Measurements from ENCODE around the gene CDAN1. TPM values are rescaled to one million over a fixed set of nuclear protein-coding genes. Genes with fewer than 3 reads are reported as not detected.

CDAN1 gene
- total and polyA plus RNA-seq, 2 of the 4 experiments (the other 2 are of a cell fraction), result 4.7 to 5.6 TPM

GRCh38 chr15:42733027-42733426 is 3.9 kb downstream of the CDAN1 start:
- no peak overlapping the region for H2BK120ac ChIP-seq (ENCODE audit: low read depth, low read length)
- H3K27me3 ChIP-seq (ENCODE audit: control insufficient read depth, insufficient read depth, low read length), result no peaks in the 10 kb centered on the region
- peaks cover 8% of the 10 kb centered on the region for H3K4me1 ChIP-seq (ENCODE audit: control insufficient read depth, insufficient read depth, low read length)
- H2AK5ac ChIP-seq (ENCODE audit: low read depth, low read length), result no peak overlapping the region
- H3K23ac ChIP-seq (ENCODE audit: low read depth, low read length), result no peak overlapping the region
- peaks cover 11% of the 10 kb centered on the region; the same call in 1 of the 2 replicates for H3K9me1 ChIP-seq (ENCODE audit: insufficient read depth, low read length)
- no peak overlapping the region for H2BK15ac ChIP-seq (ENCODE audit: low read depth, low read length)
- H2BK5ac ChIP-seq (ENCODE audit: low read depth, low read length, poor library complexity, severe bottlenecking), result no peak overlapping the region
- no peak overlapping the region for H3K27ac ChIP-seq (ENCODE audit: insufficient read depth, low read length)
- ATAC-seq (ENCODE audit: low read depth) (no peak), DNase-seq (no peak)
- H3K79me1 ChIP-seq (ENCODE audit: low read depth in 1 of 2, low read length in 2 of 2), result peaks cover 20 to 22% of the 10 kb centered on the region in 2 experiments
- no peak overlapping the region for H2AK9ac ChIP-seq (replicated peaks; ENCODE audit: low read depth, low read length, poor library complexity)
- ChIA-PET POLR2A (ENCODE audit: unreplicated experiment) (interaction anchor here (0.6 kb wide), 1 partner anchor 619 kb away, joined by 3 read pairs; no protein-coding TSS in a partner anchor), CTCF (no interaction called here)
- BruUV-seq (replicated peaks), result no TSS peak
- in situ Hi-C loops (cut with MboI; ENCODE audit: low sequenced_read_pairs), result no loop called here
- H3K4me2 ChIP-seq (ENCODE audit: low read depth, low read length), result no peak overlapping the region
- no peak overlapping the region for H3K4ac ChIP-seq (ENCODE audit: low read depth, low read length)
- H3K36me3 ChIP-seq (ENCODE audit: control insufficient read depth, insufficient read depth, low read length), result peaks cover 63% of the 10 kb centered on the region
- H4K8ac ChIP-seq (ENCODE audit: low read depth in 2 of 2, low read length in 2 of 2), result no peak overlapping the region
- no peak overlapping the region for H4K91ac ChIP-seq (ENCODE audit: insufficient read depth, low read depth, low read length)
- H3K18ac ChIP-seq (ENCODE audit: low read depth, low read length), result no peak overlapping the region
- dilution Hi-C loops (cut with HindIII; ENCODE audit: low sequenced_read_pairs, unreplicated experiment), result no loop called here
- no peak overlapping the region for H4K5ac ChIP-seq (ENCODE audit: low read depth, low read length)
- H3K9ac ChIP-seq (ENCODE audit: low read depth, low read length), result no peak overlapping the region
- H4K20me1 ChIP-seq (ENCODE audit: insufficient read depth, low read length), result peaks cover 11% of the 10 kb centered on the region
- no peaks in the 10 kb centered on the region for H3K9me3 ChIP-seq (ENCODE audit: control insufficient read depth, insufficient read depth, low read length)
- no peak overlapping the region for H2BK20ac ChIP-seq (ENCODE audit: low read depth, low read length)
- no peak overlapping the region for H3K56ac ChIP-seq (ENCODE audit: extremely low read depth, insufficient read depth, low read length)
- H2AFZ ChIP-seq (replicated peaks; ENCODE audit: low read length, poor library complexity), result no peak overlapping the region
- intact Hi-C loops (cut with micrococcal nuclease), result no loop called here
- WGBS, 2 experiments (ENCODE audit: extremely low coverage in 2 of 2, insufficient read length in 1 of 2), result 92% methylated on average over 6 of the region's 11 CpGs; no CpG with 5 or more reads in 1 of the 2 experiments
- H3K4me3 ChIP-seq (ENCODE audit: insufficient read depth, low read depth, low read length), result no peak overlapping the region
- H3K14ac ChIP-seq (replicated peaks; ENCODE audit: low read depth, low read length), result no peak overlapping the region
- no peak for TF ChIP-seq SMC3 (IDR thresholded peaks at IDR 0.05; ENCODE audit: low read depth, low read length)
- TF ChIP-seq USF2 (IDR thresholded peaks at IDR 0.05; ENCODE audit: low read depth, low read length), result no peak
- TF ChIP-seq CEBPB (IDR thresholded peaks at IDR 0.05; ENCODE audit: low read depth, low read length), result no peak

Measured in IMR-90 (cell line).